Kidney (tissue), 14 donors: ENCODE measurements around the gene PDE8A. TPM values are rescaled to one million over a fixed set of nuclear protein-coding genes. Genes with fewer than 3 reads are reported as not detected.
A peak's percentile ranks its signal among the peaks of the same experiment; 100 is the strongest.

Experiments
- DNase-seq, 5 donors: peaks; one replicate each; pipeline ENCODE4 v3.0.0-alpha.2; 2013 to 2020
- FAIRE-seq: peaks from 2 replicates; lab custom pipeline; 2012; peaks lifted over from hg19 to GRCh38; lab: Jason Lieb, UNC
- H3K27ac ChIP-seq, 2 donors: one replicate each; pipeline ENCODE4 v1.7.0; 2013; ENCODE audit warnings: low read depth in 2 of 2, low read length in 2 of 2, inconsistent platforms in 1 of 2
- H3K27me3 ChIP-seq: one replicate; pipeline ENCODE4 v1.7.1; 2013; ENCODE audit warnings: low read length, inconsistent platforms; ENCODE audit not compliant: control insufficient read depth, insufficient read depth
- H3K36me3 ChIP-seq, 3 donors: one replicate each; pipeline versions ENCODE4 v1.7.0 to v1.7.1; 2013; ENCODE audit warnings: low read length in 3 of 3, control low read depth in 1 of 3, inconsistent platforms in 1 of 3; ENCODE audit not compliant: insufficient read depth in 3 of 3, control insufficient read depth in 2 of 3
- H3K4me1 ChIP-seq, 3 donors: one replicate each; pipeline versions ENCODE4 v1.7.0 to v1.7.1; 2013; ENCODE audit warnings: low read length in 3 of 3, inconsistent platforms in 1 of 3, low read depth in 1 of 3; ENCODE audit not compliant: control insufficient read depth in 2 of 3, insufficient read depth in 2 of 3
- H3K4me3 ChIP-seq, 3 donors: one replicate each; pipeline versions ENCODE4 v1.7.0 to v1.8.1; 2013; ENCODE audit warnings: low read length in 3 of 3, control low read depth in 1 of 3, inconsistent platforms in 1 of 3
- H3K9ac ChIP-seq, 3 donors: one replicate each; pipeline versions ENCODE4 v1.7.0 to v1.7.1; 2013; ENCODE audit warnings: low read length in 3 of 3, control low read depth in 1 of 3, inconsistent platforms in 1 of 3
- H3K9me3 ChIP-seq, 3 donors: one replicate each; pipeline versions ENCODE4 v1.7.0 to v1.7.1; 2013; ENCODE audit warnings: low read length in 3 of 3, control low read depth in 1 of 3, inconsistent platforms in 1 of 3; ENCODE audit not compliant: control insufficient read depth in 2 of 3, insufficient read depth in 1 of 3
- CTCF ChIP-seq: IDR thresholded peaks from 3 replicates; pipeline ENCODE4 v1.5.1; 2012; ENCODE audit warnings: mild to moderate bottlenecking, moderate library complexity, borderline replicate concordance; ENCODE audit not compliant: insufficient read depth; ENCODE audit errors: extremely low read depth
- intact Hi-C: fragments of 100-400 bp; cut with DNase I; formaldehyde crosslinking; loops from one replicate; pipeline ENCODE4 v1.11.1; 2022
- polyA plus RNA-seq: library from polyadenylated mRNA; stranded (reverse); fragments of 350-450 nt; fragmentation: Illumina TruSeq; extraction: RNeasy Lipid Tissue Mini Kit (QIAGEN cat#74804); gene quantifications from one replicate; pipeline ENCODE4 v1.2.3, GENCODE V29; 2014; ENCODE audit warnings: low read depth, low replicate concordance; ENCODE audit not compliant: insufficient read depth
- total RNA-seq: library from RNA; stranded (reverse); fragmentation: NEBNext Ultra II Directional; extraction: Animal tissue kit (Norgen Biotek cat#: 25700); gene quantifications from one replicate; pipeline ENCODE4 v1.2.1, GENCODE V29; 2021
- donor health status: control.
- donor health status: control.
- donor health status: control.
- donor health status: control.
- donor health status: control.
- donor health status: DM: yes; HTN: yes; CAD: no.
- donor health status: Normal renal cell carcinoma (clear cell type).

Gene PDE8A
- total and polyA plus RNA-seq, 2 donors from 2014 or later, result 20.3 to 37.5 TPM

GRCh38 chr15:84982301-84982920 is 755 bp downstream of the PDE8A start:
- Histone ChIP-seq H3K27ac (peak overlapping the region; percentile 92 to 95), H3K36me3 (no peaks in the 10 kb centered on the region), H3K9me3 (no peaks in the 10 kb centered on the region), H3K9ac (peak overlapping the region; percentile 41 to 80 (median 49)), H3K4me1 (peaks cover 0 to 13% (median 9%) of the 10 kb centered on the region in 3 donors), H3K4me3 (peak overlapping the region; percentile 60 to 85 (median 77)), H3K27me3 (no peaks in the 10 kb centered on the region)
- intact Hi-C loops, result no loop called here
- no peak for TF ChIP-seq CTCF
- DNase-seq (peak; percentile 46 to 82 (median 72)), FAIRE-seq (no peak)

- peak overlapping the region in 1 of 3 donors; percentile 80 for H3K9ac ChIP-seq
These were observed 1.6 kb downstream of the PDE8A start for GRCh38 chr15:84983294-84983693.

GRCh38 chr15:84983711-84984110 is 2.1 kb downstream of the PDE8A start:
- H3K9ac ChIP-seq, result peak overlapping the region in 2 of 3 donors; percentile 7 to 80
- no peaks in the 10 kb centered on the region for H3K27me3 ChIP-seq
- H3K4me3 ChIP-seq, result peak overlapping the region in 2 of 3 donors; percentile 77 to 85
- DNase-seq (no peak), FAIRE-seq (no peak)
- H3K27ac ChIP-seq, result peak overlapping the region; percentile 4 to 95
- H3K36me3 ChIP-seq, result no peaks in the 10 kb centered on the region
- intact Hi-C loops, result no loop called here
- peaks cover 0 to 17% (median 13%) of the 10 kb centered on the region in 3 donors for H3K4me1 ChIP-seq
- H3K9me3 ChIP-seq, result no peaks in the 10 kb centered on the region
- TF ChIP-seq CTCF, result no peak

More at GRCh38 chr15:84983294-84983693, 1.6 kb downstream of the PDE8A start:
- intact Hi-C loops, result no loop called here
- no peaks in the 10 kb centered on the region for H3K9me3 ChIP-seq
- no peaks in the 10 kb centered on the region for H3K27me3 ChIP-seq
- peak overlapping the region; percentile 60 to 85 (median 77) for H3K4me3 ChIP-seq
- no peak for TF ChIP-seq CTCF
- H3K36me3 ChIP-seq, result no peaks in the 10 kb centered on the region
- DNase-seq, result no peak
- peak overlapping the region; percentile 92 to 95 for H3K27ac ChIP-seq
- no peak for FAIRE-seq
- H3K4me1 ChIP-seq, result peaks cover 0 to 13% (median 13%) of the 10 kb centered on the region in 3 donors
